IMR-90 (cell line): ENCODE data around the gene HAVCR2.

ENCODE experiments used
- CTCF ChIP-seq: conservative IDR thresholded peaks from 2 replicates; pipeline ENCODE4 v1.5.1; 2012; ENCODE audit warnings: mild to moderate bottlenecking, low read depth, low read length, improper control_type of control experiment
- NFE2L2 ChIP-seq: fragments of 150-350 bp; IDR thresholded peaks from 2 replicates; pipeline ENCODE4 v1.6.1; 2016; ENCODE audit warnings: low read depth, mild to moderate bottlenecking, low read length
- POLR2A ChIP-seq: IDR thresholded peaks from 2 replicates; pipeline ENCODE4 v1.6.1; 2012; ENCODE audit warnings: mild to moderate bottlenecking, low read depth, low read length
- RFX5 ChIP-seq: IDR thresholded peaks from 2 replicates; pipeline ENCODE4 v1.8.0; 2012; ENCODE audit warnings: low read depth, mild to moderate bottlenecking, low read length, moderate library complexity
- SMC3 ChIP-seq: fragments of 150-350 bp; IDR thresholded peaks from 2 replicates; pipeline ENCODE4 v1.6.1; 2016; ENCODE audit warnings: low read depth, mild to moderate bottlenecking, antibody characterized with exemption, low read length, moderate library complexity

- no peak for TF ChIP-seq CTCF
- no peak for TF ChIP-seq POLR2A
- TF ChIP-seq RFX5 = no peak
- TF ChIP-seq NFE2L2 = no peak
- TF ChIP-seq SMC3 = no peak
Observed at GRCh38 chr5:157132281-157132612, 23.4 kb upstream of the HAVCR2 start.
